HepG2 (cell line): ENCODE results near the gene DAGLB. TPM values are rescaled to one million over a fixed set of nuclear protein-coding genes. Genes with fewer than 3 reads are reported as not detected.

Source experiments
- CHD4 ChIP-seq: fragments of 200-600 bp; sonication (generic); IDR thresholded peaks from 2 replicates; pipeline ENCODE4 v1.7.0; 2017; ENCODE audit warnings: mild to moderate bottlenecking, low read length, borderline replicate concordance
- CREB1 ChIP-seq, 2 experiments: fragments of 450-650 bp in 1 of 2; IDR thresholded peaks; 2 replicates each; pipeline ENCODE4 v1.6.1; 2016 to 2017; ENCODE audit warnings: control low read depth in 1 of 2, mild to moderate bottlenecking in 1 of 2, missing compliant biosample characterization in 1 of 2, missing genetic modification characterization in 1 of 2
- FOSL2 ChIP-seq: sonication (generic); formaldehyde crosslinking; IDR thresholded peaks from 2 replicates; pipeline ENCODE4 v1.4.0; 2020; ENCODE audit warnings: missing genetic modification reagents
- KLF15 ChIP-seq: sonication (generic); formaldehyde crosslinking; IDR thresholded peaks from 2 replicates; pipeline ENCODE4 v1.8.1; 2023; ENCODE audit warnings: borderline replicate concordance, mild to moderate bottlenecking, inconsistent platforms, missing genetic modification reagents, mixed read lengths
- MYC ChIP-seq: sonication (generic); formaldehyde crosslinking; IDR thresholded peaks from 2 replicates; pipeline ENCODE4 v1.9.0; 2021; ENCODE audit warnings: missing genetic modification reagents, borderline replicate concordance
- PITX1 ChIP-seq: sonication (generic); formaldehyde crosslinking; IDR thresholded peaks from 2 replicates; pipeline ENCODE4 v1.5.1; 2020; ENCODE audit warnings: mild to moderate bottlenecking, missing genetic modification reagents
- SIN3A ChIP-seq: IDR thresholded peaks from 2 replicates; pipeline ENCODE4 v1.6.1; 2011; ENCODE audit warnings: low read depth, mild to moderate bottlenecking, control low read depth, low read length, borderline replicate concordance
- SMAD3 ChIP-seq: sonication (generic); formaldehyde crosslinking; IDR thresholded peaks from 2 replicates; pipeline ENCODE4 v1.4.0; 2020; ENCODE audit warnings: missing genetic modification reagents
- SPEN ChIP-seq: sonication (generic); formaldehyde crosslinking; IDR thresholded peaks from 2 replicates; pipeline ENCODE4 v1.5.1; 2020; ENCODE audit warnings: low read depth, mild to moderate bottlenecking, missing genetic modification reagents
- TCF12 ChIP-seq, 2 experiments: fragments of 450-650 bp in 1 of 2; sonication (generic) in 1 of 2; formaldehyde crosslinking in 1 of 2; IDR thresholded peaks; 2 replicates each; pipeline versions ENCODE4 v1.6.1 to v1.8.0; 2017 to 2022; ENCODE audit warnings: antibody characterized with exemption in 1 of 2, mild to moderate bottlenecking in 1 of 2, missing genetic modification reagents in 1 of 2, moderate library complexity in 1 of 2
- ZNF264 ChIP-seq: sonication (generic); formaldehyde crosslinking; IDR thresholded peaks from 2 replicates; pipeline ENCODE4 v1.4.0; 2020; ENCODE audit warnings: missing genetic modification reagents
- ZNF460 ChIP-seq: sonication (generic); formaldehyde crosslinking; IDR thresholded peaks from 2 replicates; pipeline ENCODE4 v1.5.1; 2020; ENCODE audit warnings: missing genetic modification reagents, mild to moderate bottlenecking, borderline replicate concordance
- ZNF563 ChIP-seq: sonication (generic); formaldehyde crosslinking; IDR thresholded peaks from 2 replicates; pipeline ENCODE4 v1.8.0; 2022; ENCODE audit warnings: mild to moderate bottlenecking, moderate library complexity, missing genetic modification reagents
- ZNF564 ChIP-seq: sonication (generic); formaldehyde crosslinking; IDR thresholded peaks from 2 replicates; pipeline ENCODE4 v1.8.1; 2023; ENCODE audit warnings: mild to moderate bottlenecking, missing genetic modification reagents
- ZNF672 ChIP-seq: sonication (generic); formaldehyde crosslinking; IDR thresholded peaks from 2 replicates; pipeline ENCODE4 v1.8.1; 2022; ENCODE audit warnings: missing genetic modification reagents
- ZNF746 ChIP-seq: sonication (generic); formaldehyde crosslinking; IDR thresholded peaks from 2 replicates; pipeline ENCODE4 v1.8.0; 2022; ENCODE audit warnings: mild to moderate bottlenecking, missing genetic modification reagents
- ZNF83 ChIP-seq: sonication (generic); formaldehyde crosslinking; IDR thresholded peaks from 2 replicates; pipeline ENCODE4 v1.4.0; 2020; ENCODE audit warnings: missing genetic modification reagents, mild to moderate bottlenecking, borderline replicate concordance
- ZSCAN12 ChIP-seq: sonication (generic); formaldehyde crosslinking; IDR thresholded peaks from 2 replicates; pipeline ENCODE4 v1.9.0; 2021; ENCODE audit warnings: mild to moderate bottlenecking, missing genetic modification reagents
- polyA plus RNA-seq, 8 experiments: library from polyadenylated mRNA; depleted of rRNA in 3 of 8; stranded (reverse) in 7 of 8; unstranded in 1 of 8; fragments of >200 nt; fragmentation: Illumina TruSeq in 4 of 8; extraction: Trizol in 4 of 8; gene quantifications; 2 replicates each; pipeline versions ENCODE4 v1.2.1 to v1.2.3, GENCODE V29; 2011 to 2016; ENCODE audit warnings: low read depth in 4 of 8, missing spikeins in 1 of 8, mixed read lengths in 1 of 8; ENCODE audit not compliant: insufficient read depth in 1 of 8
- total RNA-seq, 5 experiments: library from RNA; depleted of rRNA; stranded (reverse); fragments of >200 nt; fragmentation: Illumina TruSeq; extraction: Trizol; gene quantifications; 2 replicates each; pipeline ENCODE4 v1.2.3, GENCODE V29; 2016; ENCODE audit warnings: low read depth in 1 of 5
- TF ChIP-seq, protein P1 (sequence below): sonication (generic); formaldehyde crosslinking; IDR thresholded peaks from 2 replicates; pipeline ENCODE4 v1.4.0; 2020; ENCODE audit warnings: mild to moderate bottlenecking, low read depth, missing genetic modification reagents
- TF ChIP-seq, protein P2 (sequence below): IDR thresholded peaks from 2 replicates; pipeline ENCODE4 v1.6.1; 2016; ENCODE audit warnings: missing compliant biosample characterization, missing genetic modification reagents, borderline replicate concordance
- TF ChIP-seq, protein P3 (sequence below): IDR thresholded peaks from 2 replicates; pipeline ENCODE4 v1.6.1; 2016; ENCODE audit warnings: missing biosample characterization, missing genetic modification reagents, low read depth
- TF ChIP-seq, protein P4 (sequence below): sonication (generic); IDR thresholded peaks from 2 replicates; pipeline ENCODE4 v1.6.1; 2016; ENCODE audit warnings: low read depth, borderline replicate concordance
- TF ChIP-seq, protein P5 (sequence below): sonication (generic); formaldehyde crosslinking; IDR thresholded peaks from 2 replicates; pipeline ENCODE4 v1.4.0; 2020; ENCODE audit warnings: mild to moderate bottlenecking, missing genetic modification reagents
- TF ChIP-seq, protein P6 (sequence below): sonication (generic); formaldehyde crosslinking; IDR thresholded peaks from 2 replicates; pipeline ENCODE4 v1.5.0; 2020; ENCODE audit warnings: missing genetic modification reagents, mild to moderate bottlenecking, borderline replicate concordance

Gene DAGLB
- total and polyA plus RNA-seq, 2 of the 13 experiments (the other 11 are each of a cell fraction or from before 2014, with no cell fraction given) = 7.9 to 9.8 TPM

DNA sequence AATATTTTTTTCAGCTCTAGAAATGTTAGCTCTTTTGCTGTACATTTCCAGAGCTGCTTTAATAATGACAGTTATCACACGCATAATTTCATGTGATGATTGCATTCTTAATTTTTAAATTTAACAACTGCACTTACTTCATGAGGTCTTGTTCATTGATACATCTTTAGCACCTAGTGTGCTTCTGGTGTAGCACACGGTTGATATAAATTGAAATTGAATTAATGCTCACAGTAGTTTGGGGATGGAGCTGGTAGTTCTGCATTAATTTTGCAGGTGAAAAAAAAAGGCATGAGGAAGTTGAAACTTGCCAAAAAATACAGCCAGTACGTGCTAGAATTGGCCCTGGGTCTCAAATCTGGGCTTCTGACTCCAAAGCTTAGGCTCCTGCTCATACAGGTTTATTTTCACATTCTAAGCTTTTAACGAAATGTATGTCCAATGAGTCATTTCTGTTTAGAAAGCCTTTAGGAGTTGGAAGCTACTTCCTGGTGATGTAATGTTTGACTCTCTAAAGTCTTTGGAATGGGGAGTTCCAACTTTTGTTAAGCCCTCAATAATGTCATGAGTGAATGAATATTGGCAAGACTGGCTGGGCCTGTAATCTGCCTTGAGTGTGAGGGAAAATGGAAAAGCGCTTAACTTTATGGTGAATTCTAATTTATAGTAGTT lies 62.5 kb downstream of the DAGLB start (continued):
- TF ChIP-seq ZNF460 (no peak), CHD4 (no peak), ZNF563 (CRISPR knock-in tag) (no peak), FOSL2 (peak; percentile 90), ZNF672 (CRISPR knock-in tag) (no peak), ZSCAN12 (no peak), SMAD3 (0 out of 2 replicates have a peak, but pooled peaks have one; percentile 48), ZNF746 (no peak), ZNF564 (CRISPR knock-in tag) (no peak), PITX1 (CRISPR knock-in tag) (no peak), ZNF83 (CRISPR knock-in tag) (no peak), SIN3A (no peak), MYC (CRISPR knock-in tag) (no peak), CREB1 (IDR thresholded peaks at IDR 0.05) (0 out of 2 replicates have a peak, but pooled peaks have one; percentile 49), CREB1 (CRISPR knock-in tag; IDR thresholded peaks at IDR 0.05) (peak; percentile 34; the same call in 1 of the 2 replicates), ZNF264 (no peak), KLF15 (CRISPR knock-in tag) (no peak), SPEN (CRISPR knock-in tag) (no peak), TCF12 (IDR thresholded peaks at IDR 0.05) (no peak), TCF12 (CRISPR knock-in tag; IDR thresholded peaks at IDR 0.05) (no peak)
- TF ChIP-seq, protein P1, sequence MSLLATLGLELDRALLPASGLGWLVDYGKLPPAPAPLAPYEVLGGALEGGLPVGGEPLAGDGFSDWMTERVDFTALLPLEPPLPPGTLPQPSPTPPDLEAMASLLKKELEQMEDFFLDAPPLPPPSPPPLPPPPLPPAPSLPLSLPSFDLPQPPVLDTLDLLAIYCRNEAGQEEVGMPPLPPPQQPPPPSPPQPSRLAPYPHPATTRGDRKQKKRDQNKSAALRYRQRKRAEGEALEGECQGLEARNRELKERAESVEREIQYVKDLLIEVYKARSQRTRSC (CRISPR knock-in tag) = no peak
- TF ChIP-seq, protein P2, sequence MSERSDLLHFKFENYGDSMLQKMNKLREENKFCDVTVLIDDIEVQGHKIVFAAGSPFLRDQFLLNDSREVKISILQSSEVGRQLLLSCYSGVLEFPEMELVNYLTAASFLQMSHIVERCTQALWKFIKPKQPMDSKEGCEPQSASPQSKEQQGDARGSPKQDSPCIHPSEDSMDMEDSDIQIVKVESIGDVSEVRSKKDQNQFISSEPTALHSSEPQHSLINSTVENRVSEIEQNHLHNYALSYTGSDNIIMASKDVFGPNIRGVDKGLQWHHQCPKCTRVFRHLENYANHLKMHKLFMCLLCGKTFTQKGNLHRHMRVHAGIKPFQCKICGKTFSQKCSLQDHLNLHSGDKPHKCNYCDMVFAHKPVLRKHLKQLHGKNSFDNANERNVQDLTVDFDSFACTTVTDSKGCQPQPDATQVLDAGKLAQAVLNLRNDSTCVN (CRISPR knock-in tag) = no peak
- TF ChIP-seq, protein P3, sequence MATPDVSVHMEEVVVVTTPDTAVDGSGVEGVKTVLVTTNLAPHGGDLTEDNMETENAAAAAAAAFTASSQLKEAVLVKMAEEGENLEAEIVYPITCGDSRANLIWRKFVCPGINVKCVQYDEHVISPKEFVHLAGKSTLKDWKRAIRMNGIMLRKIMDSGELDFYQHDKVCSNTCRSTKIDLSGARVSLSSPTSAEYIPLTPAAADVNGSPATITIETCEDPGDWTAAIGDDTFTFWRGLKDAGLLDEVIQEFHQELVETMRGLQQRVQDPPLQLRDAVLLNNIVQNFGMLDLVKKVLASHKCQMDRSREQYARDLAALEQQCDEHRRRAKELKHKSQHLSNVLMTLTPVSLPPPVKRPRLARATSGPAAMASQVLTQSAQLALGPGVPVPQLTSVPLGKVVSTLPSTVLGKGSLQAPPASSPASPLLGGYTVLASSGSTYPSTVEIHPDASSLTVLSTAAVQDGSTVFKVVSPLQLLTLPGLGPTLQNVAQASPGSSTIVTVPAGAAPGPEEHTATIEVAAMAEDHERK (CRISPR knock-in tag) = no peak
- TF ChIP-seq, protein P4, sequence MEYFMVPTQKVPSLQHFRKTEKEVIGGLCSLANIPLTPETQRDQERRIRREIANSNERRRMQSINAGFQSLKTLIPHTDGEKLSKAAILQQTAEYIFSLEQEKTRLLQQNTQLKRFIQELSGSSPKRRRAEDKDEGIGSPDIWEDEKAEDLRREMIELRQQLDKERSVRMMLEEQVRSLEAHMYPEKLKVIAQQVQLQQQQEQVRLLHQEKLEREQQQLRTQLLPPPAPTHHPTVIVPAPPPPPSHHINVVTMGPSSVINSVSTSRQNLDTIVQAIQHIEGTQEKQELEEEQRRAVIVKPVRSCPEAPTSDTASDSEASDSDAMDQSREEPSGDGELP = no peak
- TF ChIP-seq, protein P5, sequence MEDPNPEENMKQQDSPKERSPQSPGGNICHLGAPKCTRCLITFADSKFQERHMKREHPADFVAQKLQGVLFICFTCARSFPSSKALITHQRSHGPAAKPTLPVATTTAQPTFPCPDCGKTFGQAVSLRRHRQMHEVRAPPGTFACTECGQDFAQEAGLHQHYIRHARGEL (CRISPR knock-in tag) = no peak
- TF ChIP-seq, protein P6, sequence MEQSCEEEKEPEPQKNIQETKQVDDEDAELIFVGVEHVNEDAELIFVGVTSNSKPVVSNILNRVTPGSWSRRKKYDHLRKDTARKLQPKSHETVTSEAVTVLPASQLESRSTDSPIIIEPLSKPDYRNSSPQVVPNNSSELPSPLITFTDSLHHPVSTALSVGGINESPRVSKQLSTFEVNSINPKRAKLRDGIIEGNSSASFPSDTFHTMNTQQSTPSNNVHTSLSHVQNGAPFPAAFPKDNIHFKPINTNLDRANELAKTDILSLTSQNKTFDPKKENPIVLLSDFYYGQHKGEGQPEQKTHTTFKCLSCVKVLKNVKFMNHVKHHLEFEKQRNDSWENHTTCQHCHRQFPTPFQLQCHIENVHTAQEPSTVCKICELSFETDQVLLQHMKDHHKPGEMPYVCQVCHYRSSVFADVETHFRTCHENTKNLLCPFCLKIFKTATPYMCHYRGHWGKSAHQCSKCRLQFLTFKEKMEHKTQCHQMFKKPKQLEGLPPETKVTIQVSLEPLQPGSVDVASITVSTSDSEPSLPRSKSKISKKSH (CRISPR knock-in tag) = no peak
